ENCODE measurements around the gene PNPO. TPM values are rescaled to one million over a fixed set of nuclear protein-coding genes. Genes with fewer than 3 reads are reported as not detected.
"Not testable (repeated sequence)": the region's sequence is repeated elsewhere in the genome, so short reads cannot be mapped to it uniquely, and the experiment has no call there.

The PNPO gene
- total and polyA plus RNA-seq, 4 donors: 27.8 to 102 (median 51.3) TPM

GRCh38 chr17:47987240-47987835 lies 46.0 kb downstream of the PNPO start (continued):
- TF ChIP-seq ATF3 (IDR thresholded peaks at IDR 0.05) (no peak), EGR1 (IDR thresholded peaks at IDR 0.05; ENCODE audit: low read depth in 2 of 2) (no peak)

GRCh38 chr17:47988445-47988844 lies 47.1 kb downstream of the PNPO start:
- H3K27me3 ChIP-seq (ENCODE audit: control insufficient read depth in 4 of 4, insufficient read depth in 4 of 4, low read length in 3 of 4); H3K9me3 ChIP-seq (ENCODE audit: control insufficient read depth in 4 of 4, low read length in 3 of 4); DNase-seq (ENCODE audit: low spot score); H3K27ac ChIP-seq (ENCODE audit: low read depth in 1 of 2, low read length in 2 of 2); H3K4me1 ChIP-seq (ENCODE audit: control insufficient read depth in 4 of 4, insufficient read depth in 4 of 4, low read length in 3 of 4); H3K4me3 ChIP-seq (ENCODE audit: low read depth in 1 of 3, low read length in 3 of 3); H3K36me3 ChIP-seq (ENCODE audit: control insufficient read depth in 4 of 4, insufficient read depth in 3 of 4, low read depth in 1 of 4, low read length in 3 of 4); H3K9ac ChIP-seq (ENCODE audit: low read depth in 1 of 2, low read length in 2 of 2): not testable (repeated sequence)
- WGBS: 100% methylated on average over 1 of the region's 1 CpG

- no peak overlapping the region for H3K9ac ChIP-seq (ENCODE audit: low read depth in 1 of 2, low read length in 2 of 2)
- WGBS: 74% methylated on average over 10 of the region's 10 CpGs
- H3K36me3 ChIP-seq (ENCODE audit: control insufficient read depth in 4 of 4, insufficient read depth in 3 of 4, low read depth in 1 of 4, low read length in 3 of 4): peaks cover 0 to 4% (median 1%) of the 10 kb centered on the region in 4 donors
- no peaks in the 10 kb centered on the region for H3K27me3 ChIP-seq (ENCODE audit: control insufficient read depth in 4 of 4, insufficient read depth in 4 of 4, low read length in 3 of 4)
- H3K4me3 ChIP-seq (ENCODE audit: low read depth in 1 of 3, low read length in 3 of 3): no peak overlapping the region
- TF ChIP-seq ZBTB33 (IDR thresholded peaks at IDR 0.05): no peak
- no peak for TF ChIP-seq EGR1 (IDR thresholded peaks at IDR 0.05; ENCODE audit: low read depth in 2 of 2)
- no peak for TF ChIP-seq RXRA (IDR thresholded peaks at IDR 0.05)
- no peak for TF ChIP-seq FOXA1 (IDR thresholded peaks at IDR 0.05)
- TF ChIP-seq HNF4A (conservative IDR thresholded peaks at IDR 0.05): no peak
- TF ChIP-seq TAF1 (conservative IDR thresholded peaks at IDR 0.05): no peak
- no peak for TF ChIP-seq FOXA2 (IDR thresholded peaks at IDR 0.05)
- TF ChIP-seq RAD21 (IDR thresholded peaks at IDR 0.05): no peak
- TF ChIP-seq YY1 (IDR thresholded peaks at IDR 0.05): no peak
- no peak for TF ChIP-seq HNF4G (IDR thresholded peaks at IDR 0.05)
- TF ChIP-seq GABPA (IDR thresholded peaks at IDR 0.05 in 1 of 2, conservative IDR thresholded peaks at IDR 0.05 in 1 of 2): no peak
- no peaks in the 10 kb centered on the region for H3K4me1 ChIP-seq (ENCODE audit: control insufficient read depth in 4 of 4, insufficient read depth in 4 of 4, low read length in 3 of 4)
- no peak overlapping the region for H3K27ac ChIP-seq (ENCODE audit: low read depth in 1 of 2, low read length in 2 of 2)
- DNase-seq (ENCODE audit: low spot score): no peak
- no peaks in the 10 kb centered on the region for H3K9me3 ChIP-seq (ENCODE audit: control insufficient read depth in 4 of 4, low read length in 3 of 4)
Observed at GRCh38 chr17:47989159-47989558, 47.8 kb downstream of the PNPO start.

GRCh38 chr17:47989700-47990099 lies 48.3 kb downstream of the PNPO start:
- no peak for DNase-seq (ENCODE audit: low spot score)
- no peak overlapping the region for H3K9ac ChIP-seq (ENCODE audit: low read depth in 1 of 2, low read length in 2 of 2)
- no peaks in the 10 kb centered on the region for H3K27me3 ChIP-seq (ENCODE audit: control insufficient read depth in 4 of 4, insufficient read depth in 4 of 4, low read length in 3 of 4)
- no peak overlapping the region for H3K4me3 ChIP-seq (ENCODE audit: low read depth in 1 of 3, low read length in 3 of 3)
- WGBS: 86% methylated on average over 1 of the region's 1 CpG
- H3K27ac ChIP-seq (ENCODE audit: low read depth in 1 of 2, low read length in 2 of 2): no peak overlapping the region
- H3K9me3 ChIP-seq (ENCODE audit: control insufficient read depth in 4 of 4, low read length in 3 of 4): no peaks in the 10 kb centered on the region
- no peaks in the 10 kb centered on the region for H3K4me1 ChIP-seq (ENCODE audit: control insufficient read depth in 4 of 4, insufficient read depth in 4 of 4, low read length in 3 of 4)
- no peaks in the 10 kb centered on the region for H3K36me3 ChIP-seq (ENCODE audit: control insufficient read depth in 4 of 4, insufficient read depth in 3 of 4, low read depth in 1 of 4, low read length in 3 of 4)
- TF ChIP-seq RXRA (IDR thresholded peaks at IDR 0.05) (no peak), ATF3 (IDR thresholded peaks at IDR 0.05) (no peak), NR2F2 (IDR thresholded peaks at IDR 0.05) (no peak), MAX (IDR thresholded peaks at IDR 0.05) (no peak), ZBTB33 (IDR thresholded peaks at IDR 0.05) (no peak), RAD21 (IDR thresholded peaks at IDR 0.05) (no peak), SP1 (IDR thresholded peaks at IDR 0.05) (no peak), GABPA (IDR thresholded peaks at IDR 0.05 in 1 of 2, conservative IDR thresholded peaks at IDR 0.05 in 1 of 2) (no peak), YY1 (IDR thresholded peaks at IDR 0.05) (no peak), TAF1 (conservative IDR thresholded peaks at IDR 0.05) (no peak), REST (IDR thresholded peaks at IDR 0.05) (no peak), JUND (IDR thresholded peaks at IDR 0.05) (no peak)
